GM23248 (cell line): ENCODE results near the gene HMGN2. TPM values are rescaled to one million over a fixed set of nuclear protein-coding genes. Genes with fewer than 3 reads are reported as not detected.

Experiments used
- DNase-seq: peaks from one replicate; pipeline ENCODE4 v3.0.0-alpha.2; 2015
- H2AFZ ChIP-seq: fragments of 200-600 bp; sonication (generic); 2 replicates; pipeline ENCODE4 v1.6.1; 2016; ENCODE audit warnings: antibody characterized with exemption
- H3F3A ChIP-seq: fragments of 200-600 bp; sonication (generic); 2 replicates; pipeline ENCODE4 v1.6.1; 2016; ENCODE audit warnings: mild to moderate bottlenecking, antibody characterized with exemption, mixed run types; ENCODE audit not compliant: insufficient read depth
- H3K27ac ChIP-seq: fragments of 200-600 bp; sonication (generic); 2 replicates; pipeline ENCODE4 v1.5.1; 2016; ENCODE audit warnings: mild to moderate bottlenecking
- H3K27me3 ChIP-seq: fragments of 200-600 bp; sonication (generic); replicated peaks from 2 replicates; pipeline ENCODE4 v1.6.1; 2016; ENCODE audit warnings: mild to moderate bottlenecking; ENCODE audit not compliant: insufficient read depth
- H3K36me3 ChIP-seq: fragments of 200-600 bp; sonication (generic); 2 replicates; pipeline ENCODE4 v1.6.1; 2016; ENCODE audit warnings: low read depth, mild to moderate bottlenecking
- H3K4me1 ChIP-seq: fragments of 200-600 bp; sonication (generic); 2 replicates; pipeline ENCODE4 v1.6.1; 2016; ENCODE audit warnings: mild to moderate bottlenecking; ENCODE audit not compliant: insufficient read depth
- H3K4me2 ChIP-seq: fragments of 200-600 bp; sonication (generic); one replicate; pipeline ENCODE4 v1.6.1; 2016; ENCODE audit warnings: mild to moderate bottlenecking; ENCODE audit not compliant: unreplicated experiment
- H3K4me3 ChIP-seq: fragments of 200-600 bp; sonication (generic); 2 replicates; pipeline ENCODE4 v1.5.1; 2016; ENCODE audit warnings: mild to moderate bottlenecking
- H3K79me2 ChIP-seq: fragments of 200-600 bp; sonication (generic); 2 replicates; pipeline ENCODE4 v1.6.1; 2016; ENCODE audit warnings: mild to moderate bottlenecking; ENCODE audit not compliant: insufficient read depth
- H3K9ac ChIP-seq: fragments of 200-600 bp; sonication (generic); 2 replicates; pipeline ENCODE4 v1.6.1; 2016; ENCODE audit warnings: mild to moderate bottlenecking
- H3K9me2 ChIP-seq: fragments of 200-600 bp; sonication (generic); 2 replicates; pipeline ENCODE4 v1.6.1; 2016; ENCODE audit warnings: mixed run types, mild to moderate bottlenecking, moderate library complexity; ENCODE audit not compliant: insufficient read depth
- H3K9me3 ChIP-seq: fragments of 200-600 bp; sonication (generic); one replicate; pipeline ENCODE4 v1.6.1; 2017; ENCODE audit warnings: low read depth
- H4K20me1 ChIP-seq: fragments of 200-600 bp; sonication (generic); 2 replicates; pipeline ENCODE4 v1.6.0; 2016; ENCODE audit not compliant: insufficient read depth
- EZH2 ChIP-seq: fragments of 200-600 bp; sonication (generic); IDR thresholded peaks from 2 replicates; pipeline ENCODE4 v1.6.1; 2018; ENCODE audit warnings: antibody characterized with exemption, mild to moderate bottlenecking; ENCODE audit not compliant: insufficient read depth, poor library complexity, severe bottlenecking
- EZH2phosphoT487 ChIP-seq: fragments of 200-600 bp; sonication (generic); IDR thresholded peaks from 2 replicates; pipeline ENCODE4 v1.6.1; 2018; ENCODE audit warnings: antibody characterized with exemption, moderate library complexity, mild to moderate bottlenecking, low read depth; ENCODE audit not compliant: insufficient read depth
- WGBS, 2 experiments: methylation state at CpG; one replicate each; pipeline ENCODE4 v1.1.6; 2015 to 2017; ENCODE audit warnings: low lambda C conversion rate in 2 of 2, low coverage in 1 of 2; ENCODE audit errors: missing lambda C conversion rate in 2 of 2; 5-methylcytosine and 5-hydroxymethylcytosine counted together
- in situ Hi-C: fragments of 300-500 bp; cut with MboI; formaldehyde crosslinking; loops from 2 replicates; pipeline ENCODE4 v1.15.0; 2020
- polyA plus RNA-seq: library from polyadenylated mRNA; unstranded; fragments of >200 nt; fragmentation: Nextera tagmentation; extraction: Ambion mirVana; gene quantifications from 2 replicates; pipeline ENCODE4 v1.2.1, GENCODE V29; 2016
- total RNA-seq: library from RNA; depleted of rRNA; stranded (reverse); fragments of >200 nt; shearing (Covaris generic); gene quantifications from 2 replicates; pipeline ENCODE4 v1.2.3, GENCODE V29; 2014

Gene HMGN2
- total and polyA plus RNA-seq, 2 experiments from 2014 or later: 216 to 669 TPM

DNA sequence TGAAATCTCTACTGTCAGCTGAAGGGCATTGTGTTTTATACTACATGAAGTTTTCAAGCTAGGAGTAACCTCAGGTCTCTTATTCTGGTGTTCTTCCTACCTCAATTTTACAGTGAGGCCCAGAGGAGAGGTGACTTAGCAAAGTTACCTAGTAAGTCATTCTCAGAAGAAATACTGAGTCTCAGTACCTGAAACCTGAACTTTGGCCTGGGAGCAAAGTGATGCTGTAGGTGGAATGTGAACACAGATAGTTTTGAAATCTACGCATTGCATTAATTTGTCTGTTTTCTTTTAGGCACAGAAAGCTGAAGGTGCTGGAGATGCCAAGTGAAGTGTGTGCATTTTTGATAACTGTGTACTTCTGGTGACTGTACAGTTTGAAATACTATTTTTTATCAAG is 2.6 kb downstream of the HMGN2 start:
- H3F3A ChIP-seq: peaks cover 39% of the 10 kb centered on the region
- H2AFZ ChIP-seq: no peak overlapping the region
- 0 out of 2 replicates have a peak, but pooled peaks cover 16% of the 10 kb centered on the region for H4K20me1 ChIP-seq
- peaks cover 19% of the 10 kb centered on the region for H3K4me1 ChIP-seq
- H3K4me3 ChIP-seq: no peak overlapping the region; the same call in 1 of the 2 replicates
- peaks cover 39% of the 10 kb centered on the region for H3K36me3 ChIP-seq
- no peak overlapping the region for H3K9ac ChIP-seq
- H3K9me3 ChIP-seq: no peaks in the 10 kb centered on the region
- 100% methylated on average over 1 of the region's 1 CpG for WGBS, 2 experiments
- no peak for TF ChIP-seq EZH2
- TF ChIP-seq EZH2phosphoT487: no peak
- no peaks in the 10 kb centered on the region for H3K27me3 ChIP-seq
- no peaks in the 10 kb centered on the region for H3K9me2 ChIP-seq
- DNase-seq: no peak
- H3K4me2 ChIP-seq: no peak overlapping the region
- no peak overlapping the region for H3K27ac ChIP-seq
- H3K79me2 ChIP-seq: peaks cover 23% of the 10 kb centered on the region
- in situ Hi-C loops: no loop called here

DNA sequence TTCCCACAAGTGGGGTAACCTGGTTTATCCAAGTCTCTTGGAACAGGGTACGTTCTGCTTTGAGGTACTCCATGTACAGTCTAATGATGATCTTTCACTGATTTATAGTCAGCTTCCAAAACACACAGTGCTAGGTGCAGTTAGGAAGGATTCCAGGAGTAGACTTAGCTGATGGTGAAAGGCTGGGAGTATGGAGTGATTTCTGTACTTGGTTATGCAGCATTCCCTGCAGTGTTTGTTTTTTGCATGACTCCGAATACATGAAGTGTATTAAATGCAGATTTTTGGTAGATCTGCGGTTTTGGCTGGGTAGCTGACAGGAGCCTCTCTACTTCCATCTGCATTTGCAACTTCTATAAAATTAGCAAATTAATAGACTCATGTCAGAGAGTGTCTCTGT is 3.7 kb downstream of the HMGN2 start:
- Histone ChIP-seq H3K79me2 (peaks cover 23% of the 10 kb centered on the region), H3K27ac (no peak overlapping the region), H3K4me3 (no peak overlapping the region), H3K4me2 (no peak overlapping the region), H3K9ac (no peak overlapping the region), H4K20me1 (0 out of 2 replicates have a peak, but pooled peaks cover 16% of the 10 kb centered on the region), H3K27me3 (no peaks in the 10 kb centered on the region), H3K9me2 (no peaks in the 10 kb centered on the region), H2AFZ (no peak overlapping the region), H3K4me1 (peaks cover 19% of the 10 kb centered on the region), H3K36me3 (peaks cover 39% of the 10 kb centered on the region), H3F3A (peaks cover 33% of the 10 kb centered on the region), H3K9me3 (no peaks in the 10 kb centered on the region)
- 67 to 71% methylated on average over 3 of the region's 3 CpGs for WGBS, 2 experiments
- TF ChIP-seq EZH2phosphoT487 (no peak), EZH2 (no peak)
- no peak for DNase-seq
- in situ Hi-C loops: no loop called here

GRCh38 chr1:26476958-26477357 is 4.7 kb downstream of the HMGN2 start:
- no peak overlapping the region for H3K9ac ChIP-seq
- H3K4me3 ChIP-seq: no peak overlapping the region
- peaks cover 16% of the 10 kb centered on the region for H3K4me1 ChIP-seq
- no peak overlapping the region for H3K4me2 ChIP-seq
- peaks cover 25% of the 10 kb centered on the region for H3F3A ChIP-seq
- 54 to 55% methylated on average over 4 of the region's 4 CpGs for WGBS, 2 experiments
- peaks cover 39% of the 10 kb centered on the region for H3K36me3 ChIP-seq
- 0 out of 2 replicates have a peak, but pooled peaks cover 16% of the 10 kb centered on the region for H4K20me1 ChIP-seq
- H3K27me3 ChIP-seq: no peaks in the 10 kb centered on the region
- H3K79me2 ChIP-seq: peaks cover 23% of the 10 kb centered on the region
- no peak for DNase-seq
- no peaks in the 10 kb centered on the region for H3K9me2 ChIP-seq
- TF ChIP-seq EZH2: no peak
- no peak for TF ChIP-seq EZH2phosphoT487
- no peak overlapping the region for H3K27ac ChIP-seq
- H3K9me3 ChIP-seq: no peaks in the 10 kb centered on the region
- in situ Hi-C loops: no loop called here
- H2AFZ ChIP-seq: no peak overlapping the region

GRCh38 chr1:26477446-26478152 is 5.4 kb downstream of the HMGN2 start:
- Histone ChIP-seq H3K4me1 (peaks cover 20% of the 10 kb centered on the region), H2AFZ (no peak overlapping the region), H3K36me3 (peaks cover 39% of the 10 kb centered on the region), H3K9me3 (no peaks in the 10 kb centered on the region), H3K9ac (no peak overlapping the region), H3K79me2 (peaks cover 23% of the 10 kb centered on the region), H3K27me3 (no peaks in the 10 kb centered on the region), H3K27ac (no peak overlapping the region), H3F3A (peaks cover 28% of the 10 kb centered on the region), H4K20me1 (0 out of 2 replicates have a peak, but pooled peaks cover 16% of the 10 kb centered on the region), H3K9me2 (no peaks in the 10 kb centered on the region), H3K4me2 (no peak overlapping the region), H3K4me3 (no peak overlapping the region)
- 65 to 74% methylated on average over 8 of the region's 8 CpGs for WGBS, 2 experiments
- no peak for TF ChIP-seq EZH2phosphoT487
- DNase-seq: peak; percentile 22
- in situ Hi-C loops: no loop called here
